ENCODE results near the gene PRPF19. TPM values are rescaled to one million over a fixed set of nuclear protein-coding genes. Genes with fewer than 3 reads are reported as not detected.

Gene PRPF19
- total RNA-seq, 1 experiment from 2014 or later, result 160 TPM

GRCh38 chr11:60863550-60864521 lies 42.5 kb downstream of the PRPF19 start:
- H3K9me3 ChIP-seq (ENCODE audit: insufficient read depth, low read depth), result no peaks in the 10 kb centered on the region
- intact Hi-C loops (cut with micrococcal nuclease; ENCODE audit: unreplicated experiment), result no loop called here
- H3K36me3 ChIP-seq (ENCODE audit: low read depth), result no peaks in the 10 kb centered on the region
- CTCF ChIA-PET, result no interaction called here
- no peaks in the 10 kb centered on the region for H3K79me2 ChIP-seq (ENCODE audit: low read depth)
- H2AFZ ChIP-seq, result no peak overlapping the region
- BruUV-seq (replicated peaks), result no TSS peak
- TF ChIP-seq CTCF (conservative IDR thresholded peaks at IDR 0.05), result no peak
- TF ChIP-seq EZH2 (IDR thresholded peaks at IDR 0.05; ENCODE audit: low read depth), result no peak
- 0 out of 2 replicates have a peak, but pooled peaks cover 6% of the 10 kb centered on the region for H3K4me1 ChIP-seq (replicated peaks; ENCODE audit: insufficient read depth)
- POLR2A ChIA-PET (ENCODE audit: unreplicated experiment), result no interaction called here
- peaks cover 5% of the 10 kb centered on the region; the same call in 1 of the 2 replicates for H3K27me3 ChIP-seq (ENCODE audit: insufficient read depth, low read depth)
- H3K9me2 ChIP-seq (ENCODE audit: insufficient read depth), result no peaks in the 10 kb centered on the region
- no peak overlapping the region for H3K27ac ChIP-seq
- no peak for DNase-seq
- no peak overlapping the region for H3K4me2 ChIP-seq
- no peaks in the 10 kb centered on the region for H4K20me1 ChIP-seq (ENCODE audit: insufficient read depth)
- no peaks in the 10 kb centered on the region for H3F3A ChIP-seq (ENCODE audit: insufficient read depth, low read depth)
- H3K4me3 ChIP-seq, result no peak overlapping the region

DNA sequence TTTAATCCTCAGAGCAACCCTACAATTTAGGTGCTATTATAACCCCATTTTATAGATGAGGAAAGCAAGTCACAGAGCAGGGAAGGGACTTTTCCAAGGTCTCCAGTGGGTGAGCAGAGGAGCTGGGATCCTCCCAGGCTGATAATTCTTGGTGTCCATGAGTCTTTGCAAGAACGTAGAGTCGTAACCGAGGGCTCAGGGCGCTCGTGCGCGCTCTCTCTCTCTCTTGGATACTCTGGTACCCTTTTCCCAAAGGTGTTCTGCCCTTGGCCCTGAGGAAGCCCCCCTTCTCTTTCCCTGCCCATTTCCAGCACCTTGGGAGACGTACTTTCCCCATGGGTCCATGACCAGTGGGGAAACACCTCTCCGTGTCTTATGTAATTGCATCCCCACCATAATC lies 44.2 kb downstream of the PRPF19 start:
- no peak for TF ChIP-seq EZH2 (IDR thresholded peaks at IDR 0.05; ENCODE audit: low read depth)
- no peak for TF ChIP-seq CTCF (conservative IDR thresholded peaks at IDR 0.05)
- no TSS peak for BruUV-seq (replicated peaks)
- Histone ChIP-seq H3K27me3 (ENCODE audit: insufficient read depth, low read depth) (peaks cover 5% of the 10 kb centered on the region; the same call in 1 of the 2 replicates), H2AFZ (no peak overlapping the region), H3K36me3 (ENCODE audit: low read depth) (no peaks in the 10 kb centered on the region), H3K9me2 (ENCODE audit: insufficient read depth) (no peaks in the 10 kb centered on the region), H4K20me1 (ENCODE audit: insufficient read depth) (no peaks in the 10 kb centered on the region), H3K27ac (no peak overlapping the region), H3K4me2 (no peak overlapping the region), H3K4me1 (replicated peaks; ENCODE audit: insufficient read depth) (0 out of 2 replicates have a peak, but pooled peaks cover 6% of the 10 kb centered on the region), H3F3A (ENCODE audit: insufficient read depth, low read depth) (no peaks in the 10 kb centered on the region), H3K79me2 (ENCODE audit: low read depth) (no peaks in the 10 kb centered on the region), H3K4me3 (no peak overlapping the region), H3K9me3 (ENCODE audit: insufficient read depth, low read depth) (no peaks in the 10 kb centered on the region)
- DNase-seq, result no peak
- intact Hi-C loops (cut with micrococcal nuclease; ENCODE audit: unreplicated experiment), result no loop called here
- CTCF ChIA-PET, result no interaction called here
- POLR2A ChIA-PET (ENCODE audit: unreplicated experiment), result no interaction called here

GRCh38 chr11:60860943-60861342 lies 45.4 kb downstream of the PRPF19 start:
- no peaks in the 10 kb centered on the region for H3K9me3 ChIP-seq (ENCODE audit: insufficient read depth, low read depth)
- BruUV-seq (replicated peaks), result no TSS peak
- H3K36me3 ChIP-seq (ENCODE audit: low read depth), result no peaks in the 10 kb centered on the region
- ChIA-PET CTCF (interaction anchor here (0.6 kb wide), 1 partner anchor 1691 kb away, joined by 5 read pairs; no protein-coding TSS in a partner anchor), POLR2A (ENCODE audit: unreplicated experiment) (no interaction called here)
- H3K4me1 ChIP-seq (replicated peaks; ENCODE audit: insufficient read depth), result no peaks in the 10 kb centered on the region
- H3K27me3 ChIP-seq (ENCODE audit: insufficient read depth, low read depth), result peaks cover 5% of the 10 kb centered on the region; the same call in 1 of the 2 replicates
- DNase-seq, result no peak
- H3K9me2 ChIP-seq (ENCODE audit: insufficient read depth), result no peaks in the 10 kb centered on the region
- H3K4me2 ChIP-seq, result no peak overlapping the region
- no peaks in the 10 kb centered on the region for H4K20me1 ChIP-seq (ENCODE audit: insufficient read depth)
- H3K4me3 ChIP-seq, result no peak overlapping the region
- H3K27ac ChIP-seq, result no peak overlapping the region
- H2AFZ ChIP-seq, result no peak overlapping the region
- H3F3A ChIP-seq (ENCODE audit: insufficient read depth, low read depth), result no peaks in the 10 kb centered on the region
- no peaks in the 10 kb centered on the region for H3K79me2 ChIP-seq (ENCODE audit: low read depth)
- intact Hi-C loops (cut with micrococcal nuclease; ENCODE audit: unreplicated experiment), result no loop called here
- TF ChIP-seq EZH2 (IDR thresholded peaks at IDR 0.05; ENCODE audit: low read depth) (no peak), CTCF (conservative IDR thresholded peaks at IDR 0.05) (no peak)

All from PC-9 (cell line).